Caco-2 (cell line): ENCODE results near the gene SULT1A1. TPM values are rescaled to one million over a fixed set of nuclear protein-coding genes. Genes with fewer than 3 reads are reported as not detected.
"Not testable (repeated sequence)": the region's sequence is repeated elsewhere in the genome, so short reads cannot be mapped to it uniquely, and the experiment has no call there.

Source experiments
- BruUV-seq: library from RNA; stranded (reverse); fragments of 400-500 nt; replicated peaks from 2 replicates; lab custom pipeline; 2021; lab: Mats Ljungman, UMichigan
- CTCF ChIA-PET: fragments of 300-600 bp; sonication (Branson Sonifier 250); formaldehyde crosslinking; loops from one replicate; lab custom pipeline; 2022; ENCODE audit warnings: antibody characterized with exemption; lab: Charles Lee
- POLR2A ChIA-PET: fragments of 300-600 bp; sonication (Branson Sonifier 250); formaldehyde crosslinking; loops from one replicate; lab custom pipeline; 2022; ENCODE audit warnings: antibody characterized with exemption; lab: Charles Lee
- DNase-seq, 2 experiments: peaks; one replicate each; pipeline versions ENCODE4 v3.0.0 to v3.0.0-alpha.2; 2020 to 2022
- H3K27me3 ChIP-seq: replicated peaks from 2 replicates; pipeline ENCODE4 v1.6.0; 2011; ENCODE audit warnings: low read length; ENCODE audit not compliant: control insufficient read depth, insufficient read depth
- H3K36me3 ChIP-seq: 2 replicates; pipeline ENCODE4 v1.5.1; 2011; ENCODE audit warnings: low read length; ENCODE audit not compliant: control insufficient read depth, insufficient read depth
- H3K4me1 ChIP-seq: fragments of 250-450 bp; sonication (Bioruptor Pico); 2 replicates; pipeline ENCODE4 v1.5.1; 2020; ENCODE audit warnings: mild to moderate bottlenecking
- H3K4me3 ChIP-seq: 2 replicates; pipeline ENCODE4 v1.5.1; 2011; ENCODE audit warnings: low read depth, mild to moderate bottlenecking, control low read depth, low read length
- H3K9me3 ChIP-seq: fragments of 250-450 bp; sonication (Bioruptor Pico); 2 replicates; pipeline ENCODE4 v1.5.1; 2020; ENCODE audit warnings: mild to moderate bottlenecking, moderate library complexity
- H3K27ac Mint-ChIP-seq: one replicate; pipeline ENCODE4 v1.8.0; 2022; ENCODE audit warnings: mixed read lengths; ENCODE audit not compliant: unreplicated experiment
- H3K27me3 Mint-ChIP-seq: one replicate; pipeline ENCODE4 v1.8.0; 2022; ENCODE audit warnings: mixed read lengths; ENCODE audit not compliant: insufficient read depth, unreplicated experiment
- H3K36me3 Mint-ChIP-seq: one replicate; pipeline ENCODE4 v1.8.0; 2022; ENCODE audit warnings: mild to moderate bottlenecking, mixed read lengths; ENCODE audit not compliant: insufficient read depth, unreplicated experiment
- H3K4me1 Mint-ChIP-seq: one replicate; pipeline ENCODE4 v1.8.0; 2022; ENCODE audit warnings: low read depth, mixed read lengths; ENCODE audit not compliant: unreplicated experiment
- H3K4me3 Mint-ChIP-seq: one replicate; pipeline ENCODE4 v1.8.0; 2022; ENCODE audit warnings: mild to moderate bottlenecking, moderate library complexity, mixed read lengths; ENCODE audit not compliant: unreplicated experiment
- H3K9me3 Mint-ChIP-seq: one replicate; pipeline ENCODE4 v1.8.0; 2022; ENCODE audit warnings: mixed read lengths; ENCODE audit not compliant: unreplicated experiment
- CTCF ChIP-seq, 2 experiments: fragments of 200-600 bp in 1 of 2; IDR thresholded peaks; 1 replicate in 1 of 2; 2 replicates in 1 of 2; pipeline versions ENCODE4 v1.5.1 to v1.8.0; 2011 to 2022; ENCODE audit warnings: antibody characterized with exemption in 1 of 2, control low read depth in 1 of 2, inconsistent platforms in 1 of 2, low read depth in 1 of 2, low read length in 1 of 2, mild to moderate bottlenecking in 1 of 2, moderate library complexity in 1 of 2; ENCODE audit not compliant: insufficient read depth in 1 of 2, severe bottlenecking in 1 of 2, unreplicated experiment in 1 of 2
- intact Hi-C: fragments of 100-400 bp; cut with micrococcal nuclease; formaldehyde crosslinking; loops from one replicate; pipeline ENCODE4 v1.10.0; 2022; ENCODE audit not compliant: unreplicated experiment
- total RNA-seq: library from RNA; stranded (reverse); gene quantifications from 2 replicates; pipeline ENCODE4 v1.2.3, GENCODE V29; 2022

The SULT1A1 gene
- total RNA-seq, 1 experiment from 2014 or later = 9.1 TPM

GRCh38 chr16:28610595-28611191 is 849 bp upstream of the SULT1A1 start:
- CTCF ChIA-PET = no interaction called here
- TF ChIP-seq CTCF (IDR thresholded peaks at IDR 0.05; ENCODE audit: insufficient read depth in 1 of 2, low read depth in 1 of 2, low read length in 1 of 2, severe bottlenecking in 1 of 2, unreplicated experiment in 1 of 2) = no peak

GRCh38 chr16:28608867-28609596 is 812 bp downstream of the SULT1A1 start:
- H3K36me3 Mint-ChIP-seq, CTCF ChIA-PET, H3K27ac Mint-ChIP-seq: not testable (repeated sequence)

More at GRCh38 chr16:28610595-28611191, 849 bp upstream of the SULT1A1 start:
- no peaks in the 10 kb centered on the region for H3K4me1 ChIP-seq
- Mint-ChIP-seq H3K36me3 (peaks cover 6% of the 10 kb centered on the region), H3K27me3 (no peaks in the 10 kb centered on the region), H3K27ac (no peak overlapping the region), H3K9me3 (no peaks in the 10 kb centered on the region), H3K4me3 (no peak overlapping the region), H3K4me1 (no peaks in the 10 kb centered on the region)
- DNase-seq = no peak
- no peaks in the 10 kb centered on the region for H3K36me3 ChIP-seq
- no peak overlapping the region for H3K4me3 ChIP-seq
- intact Hi-C loops = no loop called here
- POLR2A ChIA-PET = no interaction called here
- no peaks in the 10 kb centered on the region for H3K27me3 ChIP-seq
- no peaks in the 10 kb centered on the region for H3K9me3 ChIP-seq
- BruUV-seq = no TSS peak

GRCh38 chr16:28608496-28608808 is 1.4 kb downstream of the SULT1A1 start:
- intact Hi-C loops, H3K4me3 ChIP-seq, H3K36me3 ChIP-seq, H3K4me1 ChIP-seq, H3K4me3 Mint-ChIP-seq, H3K27me3 ChIP-seq, H3K36me3 Mint-ChIP-seq, BruUV-seq, H3K9me3 Mint-ChIP-seq, H3K4me1 Mint-ChIP-seq, H3K9me3 ChIP-seq, H3K27ac Mint-ChIP-seq, POLR2A ChIA-PET, CTCF ChIA-PET, H3K27me3 Mint-ChIP-seq, DNase-seq: not testable (repeated sequence)

More at GRCh38 chr16:28608867-28609596, 812 bp downstream of the SULT1A1 start:
- H3K36me3 ChIP-seq, intact Hi-C loops, H3K9me3 Mint-ChIP-seq, H3K4me1 Mint-ChIP-seq, DNase-seq, H3K4me3 Mint-ChIP-seq, H3K27me3 ChIP-seq, POLR2A ChIA-PET, H3K9me3 ChIP-seq, BruUV-seq, H3K27me3 Mint-ChIP-seq, H3K4me1 ChIP-seq, H3K4me3 ChIP-seq: not testable (repeated sequence)

GRCh38 chr16:28607681-28608495 is 2.0 kb downstream of the SULT1A1 start:
- H3K4me1 Mint-ChIP-seq, CTCF ChIA-PET, H3K4me3 ChIP-seq, H3K36me3 Mint-ChIP-seq, H3K27me3 ChIP-seq, H3K36me3 ChIP-seq, POLR2A ChIA-PET, BruUV-seq, H3K27me3 Mint-ChIP-seq, H3K27ac Mint-ChIP-seq, intact Hi-C loops, H3K4me3 Mint-ChIP-seq, H3K9me3 Mint-ChIP-seq, DNase-seq, H3K4me1 ChIP-seq, H3K9me3 ChIP-seq: not testable (repeated sequence)
